ENCODE data around the gene RNF13.

DNA sequence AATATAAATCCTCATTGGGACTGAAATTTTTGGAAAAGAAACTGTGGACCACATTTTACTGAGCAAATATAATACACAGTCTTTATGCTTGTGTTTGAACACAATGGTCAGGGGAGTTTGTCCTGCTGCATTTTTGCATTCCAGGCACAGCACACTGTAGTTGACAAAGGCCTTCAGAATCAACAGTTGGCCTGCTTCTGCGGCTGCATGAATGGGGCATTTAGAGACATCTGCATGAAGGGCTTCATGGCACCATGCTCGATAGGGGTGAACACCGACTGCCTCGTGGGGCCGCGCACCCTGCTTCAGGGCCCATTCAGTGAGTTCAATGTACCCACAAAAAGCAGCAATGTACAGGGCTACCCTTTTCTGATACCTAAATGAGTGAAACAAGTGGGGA is 45.3 kb upstream of the RNF13 start:
- no peak for TF ChIP-seq GATA2 (IDR thresholded peaks at IDR 0.05; ENCODE audit: low read depth, low read length)
- TF ChIP-seq GATA3 (IDR thresholded peaks at IDR 0.05; ENCODE audit: low read depth, low read length), result no peak

Data from SH-SY5Y (cell line).